Measurements from ENCODE around the gene AMN. TPM values are rescaled to one million over a fixed set of nuclear protein-coding genes. Genes with fewer than 3 reads are reported as not detected.
"Not testable (repeated sequence)": the region's sequence is repeated elsewhere in the genome, so short reads cannot be mapped to it uniquely, and the experiment has no call there.

AMN gene
- total RNA-seq, result 1 to 10 TPM; 1.7 to 2.2 (median 2.0) TPM

- Mint-ChIP-seq H3K4me1 (ENCODE audit: low read depth) (peaks cover 11% of the 10 kb centered on the region), H3K36me3 (ENCODE audit: insufficient read depth) (no peaks in the 10 kb centered on the region), H3K9me3 (no peaks in the 10 kb centered on the region), H3K4me3 (peak within 1 kb of the TSS; percentile 66), H3K27me3 (ENCODE audit: low read depth) (peaks cover 14% of the 10 kb centered on the region)
- DNase-seq, result no peak
- peak; percentile 21 to 24 for ATAC-seq
Measured at GRCh38 chr14:102922490-102923200, at the start of gene AMN. AMN (plus strand) TSS chr14:102922663; CDS start chr14:102922689, 26 bp downstream.

- no peaks in the 10 kb centered on the region for H3K9me3 Mint-ChIP-seq
- H3K27me3 Mint-ChIP-seq (ENCODE audit: low read depth), result no peaks in the 10 kb centered on the region
- no peak for ATAC-seq
Measured at GRCh38 chr14:102873131-102873530, 49.3 kb upstream of the AMN start.

GRCh38 chr14:102873546-102874061, 48.9 kb upstream of the AMN start:
- Mint-ChIP-seq H3K4me3 (no peak overlapping the region), H3K4me1 (ENCODE audit: low read depth) (peaks cover 8% of the 10 kb centered on the region), H3K36me3 (ENCODE audit: insufficient read depth) (peaks cover 27% of the 10 kb centered on the region), H3K27me3 (ENCODE audit: low read depth) (no peaks in the 10 kb centered on the region), H3K9me3 (no peaks in the 10 kb centered on the region)
- no peak for ATAC-seq
- no peak for DNase-seq

More at GRCh38 chr14:102873131-102873530, 49.3 kb upstream of the AMN start:
- peaks cover 27% of the 10 kb centered on the region for H3K36me3 Mint-ChIP-seq (ENCODE audit: insufficient read depth)
- no peak for DNase-seq
- no peak overlapping the region for H3K4me3 Mint-ChIP-seq
- peaks cover 8% of the 10 kb centered on the region for H3K4me1 Mint-ChIP-seq (ENCODE audit: low read depth)

GRCh38 chr14:102875652-102876051, 46.8 kb upstream of the AMN start:
- no peak overlapping the region for H3K4me3 Mint-ChIP-seq
- H3K27me3 Mint-ChIP-seq (ENCODE audit: low read depth), result no peaks in the 10 kb centered on the region
- DNase-seq (no peak), ATAC-seq (no peak)
- no peaks in the 10 kb centered on the region for H3K9me3 Mint-ChIP-seq
- H3K4me1 Mint-ChIP-seq (ENCODE audit: low read depth), result peaks cover 8% of the 10 kb centered on the region
- H3K36me3 Mint-ChIP-seq (ENCODE audit: insufficient read depth), result peaks cover 28% of the 10 kb centered on the region

DNA sequence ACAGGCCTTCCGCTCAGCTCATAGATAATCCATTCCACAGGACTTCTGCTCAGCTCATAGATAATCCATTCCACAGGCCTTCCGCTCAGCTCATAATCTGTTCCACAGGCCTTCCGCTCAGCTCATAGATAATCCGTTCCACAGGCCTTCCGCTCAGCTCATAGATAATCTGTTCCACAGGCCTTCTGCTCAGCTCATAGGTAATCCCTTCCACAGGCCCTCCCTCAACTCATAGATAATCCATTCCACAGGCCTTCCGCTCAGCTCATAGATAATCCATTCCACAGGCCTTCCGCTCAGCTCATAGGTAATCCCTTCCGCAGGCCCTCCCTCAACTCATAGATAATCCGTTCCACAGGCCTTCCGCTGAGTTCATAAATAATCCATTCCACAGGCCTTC, 45.0 kb upstream of the AMN start:
- H3K4me1 Mint-ChIP-seq (ENCODE audit: low read depth); H3K27me3 Mint-ChIP-seq (ENCODE audit: low read depth); H3K4me3 Mint-ChIP-seq; DNase-seq; H3K9me3 Mint-ChIP-seq; ATAC-seq: not testable (repeated sequence)
- H3K36me3 Mint-ChIP-seq (ENCODE audit: insufficient read depth), result peaks cover 30% of the 10 kb centered on the region

DNA sequence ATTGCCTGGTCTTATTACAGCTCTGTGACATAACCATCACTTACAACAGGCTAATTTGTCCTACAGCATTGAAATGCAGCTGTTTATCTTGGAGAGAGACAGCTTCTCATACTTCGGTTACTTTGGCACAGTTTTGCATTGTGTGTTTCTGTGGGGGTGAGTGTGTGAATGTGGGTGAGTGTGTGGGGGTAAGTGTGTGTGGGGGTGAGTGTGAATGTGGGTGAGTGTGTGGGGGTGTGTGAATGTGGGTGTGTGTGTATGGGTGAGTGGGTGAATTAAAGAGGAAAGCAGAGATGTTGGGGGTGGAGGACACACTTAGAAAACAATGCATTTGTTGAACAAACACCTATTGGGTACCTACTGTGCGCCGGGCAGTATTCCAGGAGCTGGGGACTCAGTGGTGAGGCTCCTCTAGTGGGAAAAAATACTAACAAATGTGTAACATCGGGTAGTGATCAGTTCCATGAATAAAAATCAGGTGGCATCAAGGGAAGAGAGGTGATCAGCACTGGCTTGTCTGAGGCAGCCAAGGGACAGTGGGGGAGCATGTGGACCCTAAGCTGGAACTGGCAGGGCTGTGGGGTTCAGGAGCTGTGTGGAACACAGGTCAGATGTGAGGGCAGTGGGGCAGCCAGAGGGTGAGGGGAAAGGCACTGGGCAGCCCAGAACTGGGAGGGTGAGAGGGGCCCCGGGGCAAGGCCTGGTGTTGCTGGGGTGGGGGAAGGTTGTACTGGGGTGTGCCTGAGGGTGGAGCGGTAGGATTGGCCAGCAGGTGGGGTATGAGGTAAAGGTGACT, 44.1 kb upstream of the AMN start:
- H3K4me3 Mint-ChIP-seq, result no peak overlapping the region
- no peak for ATAC-seq
- peaks cover 36% of the 10 kb centered on the region for H3K36me3 Mint-ChIP-seq (ENCODE audit: insufficient read depth)
- no peaks in the 10 kb centered on the region for H3K9me3 Mint-ChIP-seq
- peaks cover 9% of the 10 kb centered on the region for H3K4me1 Mint-ChIP-seq (ENCODE audit: low read depth)
- DNase-seq, result no peak
- no peaks in the 10 kb centered on the region for H3K27me3 Mint-ChIP-seq (ENCODE audit: low read depth)

- ATAC-seq (no peak), DNase-seq (no peak)
- H3K4me3 Mint-ChIP-seq, result no peak overlapping the region
- peaks cover 41% of the 10 kb centered on the region for H3K36me3 Mint-ChIP-seq (ENCODE audit: insufficient read depth)
- peaks cover 9% of the 10 kb centered on the region for H3K4me1 Mint-ChIP-seq (ENCODE audit: low read depth)
- no peaks in the 10 kb centered on the region for H3K27me3 Mint-ChIP-seq (ENCODE audit: low read depth)
- H3K9me3 Mint-ChIP-seq, result no peaks in the 10 kb centered on the region
Measured at GRCh38 chr14:102878970-102879460, 43.4 kb upstream of the AMN start.

DNA sequence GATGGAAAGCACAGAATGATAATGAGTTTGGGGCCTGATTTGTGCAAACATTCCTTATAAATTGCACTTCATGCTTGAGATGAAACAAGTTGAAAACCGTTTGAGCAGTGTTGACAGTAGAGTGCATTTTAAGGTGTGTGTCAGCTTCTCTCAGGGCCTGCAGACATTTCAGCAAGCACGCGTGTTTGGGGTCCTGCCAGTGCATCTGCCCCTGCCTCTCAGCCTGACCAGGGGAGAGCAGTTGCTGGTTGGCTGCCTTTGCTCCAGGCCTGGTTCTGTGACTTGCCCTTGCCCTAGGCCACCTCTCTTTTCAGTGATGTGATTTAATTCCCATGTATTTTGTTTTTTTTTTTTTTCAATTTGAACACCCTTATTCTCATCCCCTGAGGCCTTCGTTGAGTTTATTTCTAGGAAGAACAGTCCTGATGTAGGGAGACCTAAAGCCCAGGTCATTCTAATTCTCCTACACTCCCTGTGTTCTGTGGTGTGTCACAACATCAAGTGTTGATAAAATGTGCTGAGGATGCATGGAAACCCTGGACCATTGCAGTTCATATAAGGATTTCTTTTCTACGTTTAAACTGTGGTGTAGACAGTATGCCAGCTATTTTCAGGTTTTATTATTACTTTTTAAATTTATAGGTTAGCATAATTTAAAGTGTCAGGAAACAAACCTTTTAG, 40.1 kb upstream of the AMN start:
- DNase-seq, result no peak
- no peak overlapping the region for H3K4me3 Mint-ChIP-seq
- H3K36me3 Mint-ChIP-seq (ENCODE audit: insufficient read depth), result peaks cover 43% of the 10 kb centered on the region
- no peaks in the 10 kb centered on the region for H3K27me3 Mint-ChIP-seq (ENCODE audit: low read depth)
- H3K4me1 Mint-ChIP-seq (ENCODE audit: low read depth), result peaks cover 9% of the 10 kb centered on the region
- H3K9me3 Mint-ChIP-seq, result no peaks in the 10 kb centered on the region
- no peak for ATAC-seq

DNA sequence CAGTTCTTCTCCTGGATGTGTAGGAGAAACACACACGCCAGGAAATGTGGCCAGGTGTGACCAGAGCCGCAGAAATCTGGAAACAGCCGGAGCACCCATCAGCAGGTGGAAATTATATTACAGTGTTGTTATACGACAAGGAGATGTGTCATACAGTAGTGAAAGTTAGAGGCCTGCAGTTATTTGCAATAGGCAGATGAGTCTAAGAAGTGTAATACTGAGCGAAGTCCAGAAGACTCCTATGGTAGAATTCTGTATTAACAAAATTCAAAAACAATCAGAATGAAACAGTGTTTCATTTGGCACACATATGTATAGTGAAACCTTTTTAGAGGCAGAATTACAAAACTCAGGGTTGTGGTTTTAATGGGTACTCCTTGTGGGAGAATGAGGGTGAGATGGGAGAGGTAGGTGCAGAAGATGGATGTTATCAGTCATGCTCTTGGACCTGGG, 39.3 kb upstream of the AMN start:
- peaks cover 43% of the 10 kb centered on the region for H3K36me3 Mint-ChIP-seq (ENCODE audit: insufficient read depth)
- H3K4me3 Mint-ChIP-seq, result no peak overlapping the region
- no peaks in the 10 kb centered on the region for H3K9me3 Mint-ChIP-seq
- DNase-seq, result no peak
- H3K4me1 Mint-ChIP-seq (ENCODE audit: low read depth), result peaks cover 9% of the 10 kb centered on the region
- no peaks in the 10 kb centered on the region for H3K27me3 Mint-ChIP-seq (ENCODE audit: low read depth)
- peak; percentile 85 to 91 for ATAC-seq

GRCh38 chr14:102883554-102883953, 38.9 kb upstream of the AMN start:
- no peak overlapping the region for H3K4me3 Mint-ChIP-seq
- DNase-seq (no peak), ATAC-seq (no peak)
- H3K9me3 Mint-ChIP-seq, result no peaks in the 10 kb centered on the region
- peaks cover 9% of the 10 kb centered on the region for H3K4me1 Mint-ChIP-seq (ENCODE audit: low read depth)
- no peaks in the 10 kb centered on the region for H3K27me3 Mint-ChIP-seq (ENCODE audit: low read depth)
- peaks cover 47% of the 10 kb centered on the region for H3K36me3 Mint-ChIP-seq (ENCODE audit: insufficient read depth)

DNA sequence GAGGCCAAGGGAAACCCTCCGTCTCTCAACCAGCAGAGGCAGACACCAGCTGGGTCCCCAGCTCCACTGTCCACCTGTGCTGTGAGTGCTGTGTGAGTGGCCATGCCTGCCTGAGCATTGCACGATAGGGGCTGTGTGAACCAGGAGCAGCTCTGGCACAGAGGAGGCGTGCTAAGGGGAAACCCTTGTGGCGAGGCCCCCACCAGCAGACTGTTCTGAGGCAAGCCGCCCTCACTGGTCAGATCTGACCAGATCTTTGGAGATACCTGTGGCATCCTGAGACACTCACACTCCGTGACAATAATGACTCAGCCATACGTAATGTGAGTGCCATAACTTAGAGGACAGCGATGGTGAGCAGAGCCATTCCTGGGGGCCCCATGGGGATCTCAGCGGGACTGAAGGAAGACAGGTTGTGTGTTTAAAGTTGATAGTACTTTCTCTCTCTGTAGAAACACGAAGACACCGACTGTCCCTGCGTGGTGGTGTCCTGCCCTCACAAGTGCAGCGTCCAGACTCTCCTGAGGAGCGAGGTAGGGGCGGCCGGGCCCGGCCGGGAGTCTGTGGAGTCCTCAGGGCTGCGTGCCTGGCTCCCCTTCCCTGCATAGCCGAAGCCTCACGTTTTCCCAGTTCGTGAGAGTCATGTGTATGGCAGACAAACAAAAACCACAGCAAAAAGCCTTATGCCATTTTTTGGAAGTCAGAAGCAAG, 36.6 kb upstream of the AMN start:
- H3K9me3 Mint-ChIP-seq, result no peaks in the 10 kb centered on the region
- DNase-seq (no peak), ATAC-seq (no peak)
- no peak overlapping the region for H3K4me3 Mint-ChIP-seq
- H3K36me3 Mint-ChIP-seq (ENCODE audit: insufficient read depth), result peaks cover 49% of the 10 kb centered on the region
- H3K27me3 Mint-ChIP-seq (ENCODE audit: low read depth), result no peaks in the 10 kb centered on the region
- H3K4me1 Mint-ChIP-seq (ENCODE audit: low read depth), result peaks cover 9% of the 10 kb centered on the region

DNA sequence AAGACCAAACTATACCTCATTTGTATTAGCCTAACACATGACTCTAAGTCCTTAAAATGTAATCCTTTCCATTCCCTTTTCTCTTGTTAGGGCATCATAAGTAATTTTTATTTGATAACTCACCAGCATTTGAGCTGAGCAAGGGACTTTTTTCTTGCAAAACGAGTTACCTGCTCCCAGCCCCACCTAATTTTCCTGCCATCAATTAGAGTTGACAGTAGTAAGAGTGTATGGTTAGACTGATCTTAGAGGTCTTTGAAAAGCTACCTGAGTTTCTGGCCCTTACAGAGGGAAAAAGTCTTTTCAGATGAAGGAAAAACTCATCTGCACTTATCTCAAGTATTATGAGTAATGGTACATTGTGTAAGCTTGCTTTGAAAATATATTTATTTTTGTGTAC, 33.7 kb upstream of the AMN start:
- no peak for ATAC-seq
- H3K4me3 Mint-ChIP-seq, result no peak overlapping the region
- H3K27me3 Mint-ChIP-seq (ENCODE audit: low read depth), result no peaks in the 10 kb centered on the region
- DNase-seq, result no peak
- no peaks in the 10 kb centered on the region for H3K4me1 Mint-ChIP-seq (ENCODE audit: low read depth)
- peaks cover 47% of the 10 kb centered on the region for H3K36me3 Mint-ChIP-seq (ENCODE audit: insufficient read depth)
- no peaks in the 10 kb centered on the region for H3K9me3 Mint-ChIP-seq

DNA sequence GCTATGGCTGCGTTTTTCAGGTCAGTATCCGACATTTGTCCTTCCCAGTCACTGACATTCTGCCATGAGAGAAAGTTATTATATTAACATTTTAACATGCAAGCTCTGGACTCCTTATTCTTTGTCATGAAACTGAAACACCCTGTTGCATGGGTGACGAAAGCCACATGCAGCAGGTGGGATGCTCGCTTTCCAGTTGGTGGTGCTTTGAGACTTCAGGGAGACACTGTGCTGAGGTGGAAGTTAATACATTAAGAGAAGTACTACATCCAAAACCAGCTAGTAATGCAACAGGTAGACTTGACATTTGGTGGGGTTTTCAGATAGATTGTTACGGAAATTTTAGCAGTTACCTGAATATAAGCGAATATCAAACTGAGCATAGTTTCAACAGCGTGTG, 32.8 kb upstream of the AMN start:
- Mint-ChIP-seq H3K27me3 (ENCODE audit: low read depth) (no peaks in the 10 kb centered on the region), H3K9me3 (no peaks in the 10 kb centered on the region), H3K4me1 (ENCODE audit: low read depth) (no peaks in the 10 kb centered on the region), H3K36me3 (ENCODE audit: insufficient read depth) (peaks cover 47% of the 10 kb centered on the region), H3K4me3 (no peak overlapping the region)
- no peak for ATAC-seq
- no peak for DNase-seq

GRCh38 chr14:102891111-102891510, 31.4 kb upstream of the AMN start:
- ATAC-seq (no peak), DNase-seq (no peak)
- no peaks in the 10 kb centered on the region for H3K27me3 Mint-ChIP-seq (ENCODE audit: low read depth)
- no peaks in the 10 kb centered on the region for H3K4me1 Mint-ChIP-seq (ENCODE audit: low read depth)
- no peak overlapping the region for H3K4me3 Mint-ChIP-seq
- H3K36me3 Mint-ChIP-seq (ENCODE audit: insufficient read depth), result peaks cover 47% of the 10 kb centered on the region
- H3K9me3 Mint-ChIP-seq, result no peaks in the 10 kb centered on the region
